Stomach (tissue), 9 donors: Measurements from ENCODE around the gene NKAIN2. TPM values are rescaled to one million over a fixed set of nuclear protein-coding genes. Genes with fewer than 3 reads are reported as not detected.

Source experiments
- DNase-seq, 2 donors: peaks; one replicate each; pipeline versions ENCODE4 v3.0.0 to v3.0.0-alpha.2; 2013 to 2019
- H3K27ac ChIP-seq, 5 donors: fragments of 200-600 bp in 4 of 5; sonication (generic) in 4 of 5; one replicate each; pipeline ENCODE4 v1.5.1; 2013 to 2019; ENCODE audit warnings: mild to moderate bottlenecking in 1 of 5, moderate library complexity in 1 of 5
- H3K27me3 ChIP-seq, 3 donors: fragments of 200-600 bp; sonication (generic); one replicate each; pipeline ENCODE4 v1.5.1; 2017 to 2019; ENCODE audit warnings: mixed run types in 1 of 3
- H3K36me3 ChIP-seq, 4 donors: fragments of 200-600 bp; sonication (generic); 1 replicate in 3 of 4; 2 replicates in 1 of 4; pipeline ENCODE4 v1.5.1; 2016 to 2019
- H3K4me1 ChIP-seq, 4 donors: fragments of 200-600 bp; sonication (generic); one replicate each; pipeline ENCODE4 v1.5.1; 2016 to 2019
- H3K4me3 ChIP-seq, 4 donors: fragments of 200-600 bp; sonication (generic) in 3 of 4; one replicate each; pipeline ENCODE4 v1.5.1; 2016 to 2019; ENCODE audit warnings: mild to moderate bottlenecking in 1 of 4
- H3K9me3 ChIP-seq, 4 donors: fragments of 200-600 bp; sonication (generic); one replicate each; pipeline ENCODE4 v1.5.1; 2016 to 2019
- EP300 ChIP-seq: sonication (generic); formaldehyde crosslinking; IDR thresholded peaks from one replicate; pipeline ENCODE4 v1.6.1; 2017; ENCODE audit warnings: antibody characterized with exemption
- POLR2A ChIP-seq, 4 donors: fragments of 450-650 bp; IDR thresholded peaks; one replicate each; pipeline ENCODE4 v1.6.1; 2016; ENCODE audit warnings: antibody characterized with exemption in 4 of 4, control low read depth in 2 of 4, mild to moderate bottlenecking in 1 of 4, moderate library complexity in 1 of 4
- POLR2AphosphoS5 ChIP-seq, 3 donors: sonication (generic); formaldehyde crosslinking; IDR thresholded peaks; one replicate each; pipeline ENCODE4 v1.6.1; 2016; ENCODE audit warnings: antibody characterized with exemption in 3 of 3
- WGBS, 5 donors: extraction: QIAGEN DNeasy Blood & Tissue Kit in 3 of 5; methylation state at CpG; one replicate each; pipeline versions ENCODE4 v1.1.5 to v1.1.7; 2013 to 2018; 5-methylcytosine and 5-hydroxymethylcytosine counted together
- intact Hi-C: fragments of 100-400 bp; cut with DNase I; formaldehyde crosslinking; loops from one replicate; pipeline ENCODE4 v1.15.1; 2023; ENCODE audit warnings: low total_unique reads
- polyA plus RNA-seq, 3 donors: library from polyadenylated mRNA; stranded (reverse); fragments of 200-250 nt; gene quantifications; one replicate each; pipeline ENCODE4 v1.2.3, GENCODE V29; 2013
- total RNA-seq, 5 donors: library from RNA; depleted of rRNA; stranded (reverse); fragments of >200 nt; gene quantifications; one replicate each; pipeline versions ENCODE4 v1.1.0 to v1.2.3, GENCODE V29; 2014 to 2016
- TF ChIP-seq, protein P1 (sequence below), 7 experiments: fragments of 450-650 bp in 4 of 7; fragments of 200-600 bp in 3 of 7; sonication (generic) in 3 of 7; IDR thresholded peaks; one replicate each; pipeline ENCODE4 v1.5.1; 2016 to 2019; ENCODE audit warnings: antibody characterized with exemption in 7 of 7, control low read depth in 2 of 7, mild to moderate bottlenecking in 1 of 7
- donor health status: healthy with polysubstance abuse.
- donor health status: Bipolar disorder and iron deficiency.
- donor health status: healthy.

NKAIN2 gene
- total and polyA plus RNA-seq, 8 donors: 0.13 to 9.6 (median 1.5) TPM; not detected in 5

DNA sequence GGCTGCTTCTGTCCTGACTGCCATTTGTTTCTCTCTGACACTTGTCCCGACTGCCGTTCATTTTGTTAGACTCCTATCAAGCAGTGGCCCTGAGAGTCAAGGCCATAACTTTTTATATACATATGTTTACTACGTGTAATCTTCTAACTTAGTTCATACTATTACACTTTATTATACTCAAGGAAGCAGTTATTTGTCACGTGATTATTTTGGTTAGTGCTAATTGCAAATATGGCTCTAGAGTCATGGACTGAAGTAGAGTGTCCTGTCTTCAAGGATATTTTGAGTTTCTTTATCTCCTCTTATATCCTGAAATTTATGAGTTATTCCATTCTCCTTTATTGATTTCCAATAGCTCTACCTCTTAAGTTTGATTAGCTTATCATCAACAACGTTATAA, 864.4 kb downstream of the NKAIN2 start:
- 81 to 83% (median 83%) methylated on average over 5 of the region's 5 CpGs for WGBS, 5 donors
- no peaks in the 10 kb centered on the region for H3K27me3 ChIP-seq
- no peak overlapping the region for H3K4me3 ChIP-seq
- H3K27ac ChIP-seq: no peak overlapping the region
- TF ChIP-seq, protein P1, sequence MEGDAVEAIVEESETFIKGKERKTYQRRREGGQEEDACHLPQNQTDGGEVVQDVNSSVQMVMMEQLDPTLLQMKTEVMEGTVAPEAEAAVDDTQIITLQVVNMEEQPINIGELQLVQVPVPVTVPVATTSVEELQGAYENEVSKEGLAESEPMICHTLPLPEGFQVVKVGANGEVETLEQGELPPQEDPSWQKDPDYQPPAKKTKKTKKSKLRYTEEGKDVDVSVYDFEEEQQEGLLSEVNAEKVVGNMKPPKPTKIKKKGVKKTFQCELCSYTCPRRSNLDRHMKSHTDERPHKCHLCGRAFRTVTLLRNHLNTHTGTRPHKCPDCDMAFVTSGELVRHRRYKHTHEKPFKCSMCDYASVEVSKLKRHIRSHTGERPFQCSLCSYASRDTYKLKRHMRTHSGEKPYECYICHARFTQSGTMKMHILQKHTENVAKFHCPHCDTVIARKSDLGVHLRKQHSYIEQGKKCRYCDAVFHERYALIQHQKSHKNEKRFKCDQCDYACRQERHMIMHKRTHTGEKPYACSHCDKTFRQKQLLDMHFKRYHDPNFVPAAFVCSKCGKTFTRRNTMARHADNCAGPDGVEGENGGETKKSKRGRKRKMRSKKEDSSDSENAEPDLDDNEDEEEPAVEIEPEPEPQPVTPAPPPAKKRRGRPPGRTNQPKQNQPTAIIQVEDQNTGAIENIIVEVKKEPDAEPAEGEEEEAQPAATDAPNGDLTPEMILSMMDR (IDR thresholded peaks at IDR 0.05): no peak
- TF ChIP-seq POLR2A (IDR thresholded peaks at IDR 0.05) (no peak), POLR2AphosphoS5 (IDR thresholded peaks at IDR 0.05) (no peak), EP300 (no peak)
- H3K36me3 ChIP-seq: no peaks in the 10 kb centered on the region
- no peak for DNase-seq
- intact Hi-C loops: no loop called here
- peaks cover 0 to 16% (median 5%) of the 10 kb centered on the region in 4 donors for H3K9me3 ChIP-seq
- no peaks in the 10 kb centered on the region for H3K4me1 ChIP-seq

DNA sequence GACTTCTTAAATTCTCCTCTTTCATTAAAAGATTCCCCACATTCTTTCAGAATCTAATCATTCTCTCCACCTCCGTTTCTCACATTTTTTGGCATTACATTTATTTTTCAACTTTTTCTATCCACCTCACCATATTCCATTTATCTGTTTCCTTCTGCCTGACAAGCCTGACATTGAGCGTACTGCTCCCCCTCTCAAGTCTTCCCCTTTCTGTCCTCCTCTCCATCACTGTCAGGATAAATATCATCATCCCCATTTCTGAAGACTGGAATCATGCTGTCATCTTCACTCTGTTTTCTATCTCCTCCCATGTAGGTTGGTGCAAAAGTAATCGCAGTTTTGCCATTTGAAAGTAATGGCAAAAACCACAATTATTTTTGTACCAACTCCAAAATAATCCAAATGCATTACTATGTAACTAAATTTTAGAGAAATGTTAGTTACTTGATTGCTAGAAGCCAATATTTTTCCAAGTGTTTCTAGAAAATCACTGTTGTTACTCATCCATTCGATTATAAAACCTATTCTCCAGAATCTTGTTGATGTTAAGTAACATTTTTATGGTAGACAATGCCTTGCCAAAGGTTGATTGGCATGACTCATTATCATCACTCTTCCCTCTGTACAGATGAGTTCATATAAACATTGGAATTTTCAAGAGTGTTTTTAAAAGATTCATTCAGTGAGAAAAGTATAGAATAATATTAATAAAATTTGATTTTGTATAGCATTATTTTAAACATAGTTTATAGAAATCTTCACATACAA, 866.2 kb downstream of the NKAIN2 start:
- H3K36me3 ChIP-seq: no peaks in the 10 kb centered on the region
- H3K9me3 ChIP-seq: peaks cover 0 to 21% (median 1%) of the 10 kb centered on the region in 4 donors
- no peak overlapping the region for H3K27ac ChIP-seq
- H3K4me1 ChIP-seq: no peaks in the 10 kb centered on the region
- H3K27me3 ChIP-seq: no peaks in the 10 kb centered on the region
- intact Hi-C loops: no loop called here
- TF ChIP-seq EP300 (no peak), POLR2A (IDR thresholded peaks at IDR 0.05) (no peak), POLR2AphosphoS5 (IDR thresholded peaks at IDR 0.05) (no peak)
- TF ChIP-seq, protein P1 (IDR thresholded peaks at IDR 0.05): no peak
- DNase-seq: no peak
- WGBS, 5 donors: 72 to 83% (median 76%) methylated on average over 4 of the region's 4 CpGs
- H3K4me3 ChIP-seq: no peak overlapping the region

DNA sequence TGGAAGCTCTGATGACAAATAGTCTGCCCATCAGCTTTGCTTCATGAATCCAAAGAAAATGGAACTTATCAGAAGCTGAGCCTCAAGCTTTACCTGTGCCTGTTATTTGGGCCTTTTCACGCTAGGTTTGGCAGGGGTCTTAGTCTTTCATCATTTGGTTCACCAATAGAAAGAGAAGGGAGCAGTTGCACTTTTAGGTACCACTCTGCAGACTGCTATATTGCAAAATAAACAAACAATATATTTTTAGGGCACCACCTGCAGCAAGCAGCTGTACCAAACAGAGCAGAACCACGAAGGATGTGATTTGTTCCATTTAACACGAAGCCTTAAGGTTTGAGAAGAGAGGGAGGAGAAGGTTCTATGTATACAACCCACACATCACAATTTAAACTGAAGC, 867.1 kb downstream of the NKAIN2 start:
- WGBS, 5 donors: 55 to 68% (median 62%) methylated on average over 3 of the region's 3 CpGs
- Histone ChIP-seq H3K9me3 (peaks cover 0 to 21% (median 1%) of the 10 kb centered on the region in 4 donors), H3K27ac (no peak overlapping the region), H3K36me3 (no peaks in the 10 kb centered on the region), H3K27me3 (no peaks in the 10 kb centered on the region), H3K4me1 (no peaks in the 10 kb centered on the region), H3K4me3 (no peak overlapping the region)
- TF ChIP-seq POLR2A (IDR thresholded peaks at IDR 0.05) (no peak), EP300 (no peak), POLR2AphosphoS5 (IDR thresholded peaks at IDR 0.05) (no peak)
- TF ChIP-seq, protein P1 (IDR thresholded peaks at IDR 0.05): no peak
- no peak for DNase-seq
- intact Hi-C loops: no loop called here

DNA sequence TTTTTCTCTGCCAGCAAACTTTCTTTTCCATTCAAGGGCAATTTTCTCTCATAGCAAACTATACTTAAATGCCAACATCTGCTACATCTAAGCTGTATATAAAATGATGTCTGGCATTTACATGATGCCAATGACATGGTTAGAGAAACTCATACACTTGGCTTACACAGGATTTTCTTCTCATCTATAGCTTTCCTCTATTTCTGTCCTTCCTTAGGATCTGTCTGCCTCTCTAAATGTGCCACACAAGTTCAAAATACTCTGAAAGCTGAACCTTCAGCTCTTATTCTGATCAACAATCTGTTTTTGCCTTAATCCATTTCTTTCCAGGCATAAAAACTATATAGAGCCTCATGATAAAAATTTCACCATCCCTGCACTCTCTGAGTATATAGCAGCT, 867.7 kb downstream of the NKAIN2 start:
- DNase-seq: no peak
- intact Hi-C loops: no loop called here
- Histone ChIP-seq H3K27ac (no peak overlapping the region), H3K27me3 (no peaks in the 10 kb centered on the region), H3K9me3 (peaks cover 0 to 25% (median 1%) of the 10 kb centered on the region in 4 donors), H3K4me3 (no peak overlapping the region), H3K36me3 (no peaks in the 10 kb centered on the region), H3K4me1 (no peaks in the 10 kb centered on the region)
- TF ChIP-seq POLR2AphosphoS5 (IDR thresholded peaks at IDR 0.05) (no peak), POLR2A (IDR thresholded peaks at IDR 0.05) (no peak), EP300 (no peak)
- TF ChIP-seq, protein P1 (IDR thresholded peaks at IDR 0.05): no peak
